Neural progenitor cell (in vitro differentiated cells): Measurements from ENCODE around the gene IL17REL. TPM values are rescaled to one million over a fixed set of nuclear protein-coding genes. Genes with fewer than 3 reads are reported as not detected.

Source experiments
- DNase-seq: peaks from one replicate; pipeline ENCODE4 v3.0.0-alpha.2; 2016; ENCODE audit warnings: low spot score
- H2AFZ ChIP-seq: fragments of 200-600 bp; sonication (generic); replicated peaks from 2 replicates; pipeline ENCODE4 v1.6.1; 2016; ENCODE audit warnings: antibody characterized with exemption
- H3F3A ChIP-seq: fragments of 200-600 bp; sonication (generic); 2 replicates; pipeline ENCODE4 v1.6.1; 2016; ENCODE audit warnings: antibody characterized with exemption, low read depth
- H3K27ac ChIP-seq: fragments of 200-600 bp; sonication (generic); 2 replicates; pipeline ENCODE4 v1.5.1; 2016; ENCODE audit warnings: mild to moderate bottlenecking
- H3K27me3 ChIP-seq: fragments of 200-600 bp; sonication (generic); 2 replicates; pipeline ENCODE4 v1.6.1; 2016; ENCODE audit warnings: mild to moderate bottlenecking, moderate library complexity
- H3K36me3 ChIP-seq: fragments of 200-600 bp; sonication (generic); 2 replicates; pipeline ENCODE4 v1.5.1; 2016
- H3K4me1 ChIP-seq: fragments of 200-600 bp; sonication (generic); 2 replicates; pipeline ENCODE4 v1.6.1; 2016; ENCODE audit warnings: mixed run types
- H3K4me2 ChIP-seq: fragments of 200-600 bp; sonication (generic); 2 replicates; pipeline ENCODE4 v1.6.1; 2016
- H3K4me3 ChIP-seq: fragments of 200-600 bp; sonication (generic); 2 replicates; pipeline ENCODE4 v1.5.1; 2016
- H3K79me2 ChIP-seq: fragments of 200-600 bp; sonication (generic); 2 replicates; pipeline ENCODE4 v1.6.1; 2016; ENCODE audit warnings: low read depth
- H3K9ac ChIP-seq: fragments of 200-600 bp; sonication (generic); 2 replicates; pipeline ENCODE4 v1.6.1; 2016
- H3K9me3 ChIP-seq: fragments of 200-600 bp; sonication (generic); 2 replicates; pipeline ENCODE4 v1.5.1; 2016; ENCODE audit warnings: low read depth
- H4K20me1 ChIP-seq: fragments of 200-600 bp; sonication (generic); 2 replicates; pipeline ENCODE4 v1.6.1; 2016; ENCODE audit warnings: low read depth
- H3K27ac Mint-ChIP-seq: 3 replicates; pipeline ENCODE4 v1.8.0; 2021; ENCODE audit warnings: mixed read lengths
- H3K27me3 Mint-ChIP-seq: 2 replicates; pipeline ENCODE4 v1.8.0; 2022; ENCODE audit warnings: low read depth, mild to moderate bottlenecking, inconsistent platforms, moderate library complexity, mixed read lengths; ENCODE audit not compliant: insufficient read depth
- H3K36me3 Mint-ChIP-seq: 3 replicates; pipeline ENCODE4 v1.8.0; 2021; ENCODE audit warnings: mixed read lengths
- H3K4me1 Mint-ChIP-seq: 3 replicates; pipeline ENCODE4 v1.8.0; 2021; ENCODE audit warnings: mixed read lengths
- H3K4me3 Mint-ChIP-seq: 3 replicates; pipeline ENCODE4 v1.8.0; 2021; ENCODE audit warnings: mild to moderate bottlenecking, moderate library complexity, mixed read lengths
- H3K9me3 Mint-ChIP-seq: 3 replicates; pipeline ENCODE4 v1.8.0; 2020; ENCODE audit warnings: mixed read lengths
- CTCF ChIP-seq: fragments of 200-600 bp; sonication (generic); IDR thresholded peaks from 2 replicates; pipeline ENCODE4 v1.5.1; 2017; ENCODE audit warnings: antibody characterized with exemption, mild to moderate bottlenecking
- EZH2 ChIP-seq: fragments of 200-600 bp; sonication (generic); IDR thresholded peaks from 2 replicates; pipeline ENCODE4 v1.6.1; 2017; ENCODE audit warnings: antibody characterized with exemption, mild to moderate bottlenecking, moderate library complexity
- EZH2phosphoT487 ChIP-seq: fragments of 200-600 bp; sonication (generic); IDR thresholded peaks from 2 replicates; pipeline ENCODE4 v1.6.1; 2017; ENCODE audit warnings: antibody characterized with exemption
- total RNA-seq: library from RNA; depleted of rRNA; stranded (reverse); fragments of >200 nt; gene quantifications from 2 replicates; pipeline ENCODE4 v1.2.3, GENCODE V29; 2015; ENCODE audit warnings: low replicate concordance

Gene IL17REL
- total RNA-seq, 1 donor from 2014 or later: not detected

- H3F3A ChIP-seq: peaks cover 12% of the 10 kb centered on the region
- Mint-ChIP-seq H3K4me3 (no peak overlapping the region), H3K9me3 (peaks cover 2% of the 10 kb centered on the region), H3K36me3 (no peaks in the 10 kb centered on the region), H3K27me3 (peaks cover 3% of the 10 kb centered on the region), H3K4me1 (peaks cover 19% of the 10 kb centered on the region), H3K27ac (no peak overlapping the region)
- no peak overlapping the region for H3K27ac ChIP-seq
- H3K4me1 ChIP-seq: peaks cover 13% of the 10 kb centered on the region
- H3K4me2 ChIP-seq: no peak overlapping the region
- no peak for DNase-seq
- TF ChIP-seq CTCF: no peak
- TF ChIP-seq EZH2: no peak
- no peak for TF ChIP-seq EZH2phosphoT487
- no peaks in the 10 kb centered on the region for H3K9me3 ChIP-seq
- H3K79me2 ChIP-seq: no peaks in the 10 kb centered on the region
- H3K4me3 ChIP-seq: no peak overlapping the region
- no peaks in the 10 kb centered on the region for H3K36me3 ChIP-seq
- no peak overlapping the region for H2AFZ ChIP-seq
- peaks cover 41% of the 10 kb centered on the region for H3K27me3 ChIP-seq
- H3K9ac ChIP-seq: no peak overlapping the region
- H4K20me1 ChIP-seq: no peaks in the 10 kb centered on the region
Measured at GRCh38 chr22:50060441-50061140, 48.0 kb upstream of the IL17REL start.

GRCh38 chr22:50059881-50060262, 47.3 kb upstream of the IL17REL start:
- Mint-ChIP-seq H3K27ac (no peak overlapping the region), H3K4me1 (peaks cover 19% of the 10 kb centered on the region)
- DNase-seq: no peak

GRCh38 chr22:50058906-50059880, 46.6 kb upstream of the IL17REL start:
- H3K4me1 Mint-ChIP-seq: peaks cover 16% of the 10 kb centered on the region
- peak overlapping the region; percentile 54 for H3K4me3 ChIP-seq
- no peak for TF ChIP-seq EZH2
- no peak for TF ChIP-seq EZH2phosphoT487
- peak; percentile 46 for TF ChIP-seq CTCF

More at GRCh38 chr22:50059881-50060262, 47.3 kb upstream of the IL17REL start:
- H3K36me3 ChIP-seq: no peaks in the 10 kb centered on the region
- no peak overlapping the region for H3K4me3 ChIP-seq
- H4K20me1 ChIP-seq: no peaks in the 10 kb centered on the region
- H3K27ac ChIP-seq: no peak overlapping the region
- no peaks in the 10 kb centered on the region for H3K36me3 Mint-ChIP-seq
- H3K9me3 ChIP-seq: no peaks in the 10 kb centered on the region
- peaks cover 12% of the 10 kb centered on the region for H3F3A ChIP-seq
- peak overlapping the region; percentile 48 for H2AFZ ChIP-seq
- no peaks in the 10 kb centered on the region for H3K79me2 ChIP-seq
- no peak for TF ChIP-seq CTCF
- no peak for TF ChIP-seq EZH2phosphoT487
- TF ChIP-seq EZH2: no peak
- peak overlapping the region; percentile 84 for H3K4me2 ChIP-seq
- peak overlapping the region; percentile 74 for H3K4me3 Mint-ChIP-seq
- H3K27me3 Mint-ChIP-seq: peaks cover 5% of the 10 kb centered on the region
- H3K27me3 ChIP-seq: peaks cover 41% of the 10 kb centered on the region
- H3K9ac ChIP-seq: no peak overlapping the region
- peaks cover 13% of the 10 kb centered on the region for H3K4me1 ChIP-seq
- peaks cover 2% of the 10 kb centered on the region for H3K9me3 Mint-ChIP-seq

More at GRCh38 chr22:50058906-50059880, 46.6 kb upstream of the IL17REL start:
- no peaks in the 10 kb centered on the region for H3K79me2 ChIP-seq
- H4K20me1 ChIP-seq: no peaks in the 10 kb centered on the region
- H3K27me3 ChIP-seq: peaks cover 41% of the 10 kb centered on the region
- H3K36me3 ChIP-seq: no peaks in the 10 kb centered on the region
- H3K4me2 ChIP-seq: peak overlapping the region; percentile 84
- no peaks in the 10 kb centered on the region for H3K36me3 Mint-ChIP-seq
- H3K9ac ChIP-seq: no peak overlapping the region
- peaks cover 2% of the 10 kb centered on the region for H3K9me3 Mint-ChIP-seq
- no peak overlapping the region for H3K27ac ChIP-seq
- peak overlapping the region; percentile 74 for H3K4me3 Mint-ChIP-seq
- peaks cover 13% of the 10 kb centered on the region for H3K4me1 ChIP-seq
- H3F3A ChIP-seq: peaks cover 12% of the 10 kb centered on the region
- H3K9me3 ChIP-seq: no peaks in the 10 kb centered on the region
- DNase-seq: peak; percentile 86
- H3K27ac Mint-ChIP-seq: peak overlapping the region; percentile 21
- peak overlapping the region; percentile 85 for H2AFZ ChIP-seq
- H3K27me3 Mint-ChIP-seq: peaks cover 5% of the 10 kb centered on the region
